Activated naive CD4-positive, alpha-beta T cell treated with anti-CD3 and anti-CD28 coated beads, Interleukin-2, amount 50 U/mL, for 24 hours (primary cell): ENCODE results near the gene PROSER1.
A peak's percentile ranks its signal among the peaks of the same experiment; 100 is the strongest.
"Not testable (repeated sequence)": the region's sequence is repeated elsewhere in the genome, so short reads cannot be mapped to it uniquely, and the experiment has no call there.

Source experiments
- H3K27ac Mint-ChIP-seq: one replicate; pipeline ENCODE4 v1.8.0; 2021; ENCODE audit warnings: mild to moderate bottlenecking, mixed read lengths
- H3K27me3 Mint-ChIP-seq: one replicate; pipeline ENCODE4 v1.8.0; 2021; ENCODE audit warnings: mixed read lengths
- H3K36me3 Mint-ChIP-seq: one replicate; pipeline ENCODE4 v1.8.0; 2021; ENCODE audit warnings: mixed read lengths
- H3K4me1 Mint-ChIP-seq: one replicate; pipeline ENCODE4 v1.8.0; 2021; ENCODE audit warnings: mixed read lengths
- H3K4me3 Mint-ChIP-seq: one replicate; pipeline ENCODE4 v1.8.0; 2021; ENCODE audit warnings: mild to moderate bottlenecking, mixed read lengths
- H3K9me3 Mint-ChIP-seq: one replicate; pipeline ENCODE4 v1.8.0; 2021; ENCODE audit warnings: mixed read lengths

The PROSER1 gene

GRCh38 chr13:39037880-39038568 is at the start of gene PROSER1, which contains the start of gene NHLRC3:
Gene PROSER1, minus strand, starts transcription at chr13:39038089. Its CDS starts 847 bp downstream, at chr13:39037242.
Gene NHLRC3, plus strand, starts transcription at chr13:39038456. Its CDS starts 184 bp downstream, at chr13:39038640.
- Mint-ChIP-seq H3K4me3 (peak within 1 kb of the TSS; percentile 96), H3K27ac (peak within 1 kb of the TSS; percentile 99), H3K9me3 (no peaks in the 10 kb centered on the region), H3K36me3 (peaks cover 2% of the 10 kb centered on the region), H3K4me1 (peaks cover 46% of the 10 kb centered on the region), H3K27me3 (no peaks in the 10 kb centered on the region)

- not testable (repeated sequence) for H3K36me3 Mint-ChIP-seq, H3K4me3 Mint-ChIP-seq, H3K4me1 Mint-ChIP-seq, H3K27me3 Mint-ChIP-seq, H3K9me3 Mint-ChIP-seq, H3K27ac Mint-ChIP-seq
These were observed 48.5 kb upstream of the PROSER1 start for GRCh38 chr13:39086251-39086945.

- no peaks in the 10 kb centered on the region for H3K4me1 Mint-ChIP-seq
- peaks cover 35% of the 10 kb centered on the region for H3K27me3 Mint-ChIP-seq
- no peak overlapping the region for H3K27ac Mint-ChIP-seq
- H3K36me3 Mint-ChIP-seq, result no peaks in the 10 kb centered on the region
- H3K4me3 Mint-ChIP-seq, result no peak overlapping the region
- H3K9me3 Mint-ChIP-seq, result peaks cover 9% of the 10 kb centered on the region
These were observed 36.1 kb upstream of the PROSER1 start for GRCh38 chr13:39073983-39074382.

- H3K27ac Mint-ChIP-seq, result no peak overlapping the region
- no peaks in the 10 kb centered on the region for H3K4me1 Mint-ChIP-seq
- H3K36me3 Mint-ChIP-seq, result no peaks in the 10 kb centered on the region
These were observed 35.0 kb upstream of the PROSER1 start for GRCh38 chr13:39072842-39073241.

GRCh38 chr13:39062004-39062403 is 24.1 kb upstream of the PROSER1 start:
- peaks cover 26% of the 10 kb centered on the region for H3K4me1 Mint-ChIP-seq

More at GRCh38 chr13:39072842-39073241, 35.0 kb upstream of the PROSER1 start:
- Mint-ChIP-seq H3K27me3 (peaks cover 35% of the 10 kb centered on the region), H3K4me3 (no peak overlapping the region), H3K9me3 (peaks cover 9% of the 10 kb centered on the region)

GRCh38 chr13:39058040-39058439 is 20.2 kb upstream of the PROSER1 start:
- no peaks in the 10 kb centered on the region for H3K9me3 Mint-ChIP-seq
- no peaks in the 10 kb centered on the region for H3K27me3 Mint-ChIP-seq
- H3K27ac Mint-ChIP-seq, result no peak overlapping the region
- peaks cover 36% of the 10 kb centered on the region for H3K4me1 Mint-ChIP-seq
- peaks cover 16% of the 10 kb centered on the region for H3K36me3 Mint-ChIP-seq
- H3K4me3 Mint-ChIP-seq, result no peak overlapping the region

More at GRCh38 chr13:39062004-39062403, 24.1 kb upstream of the PROSER1 start:
- no peak overlapping the region for H3K4me3 Mint-ChIP-seq
- H3K27ac Mint-ChIP-seq, result no peak overlapping the region
- no peaks in the 10 kb centered on the region for H3K27me3 Mint-ChIP-seq
- H3K9me3 Mint-ChIP-seq, result peaks cover 5% of the 10 kb centered on the region
- H3K36me3 Mint-ChIP-seq, result peaks cover 22% of the 10 kb centered on the region

- Mint-ChIP-seq H3K9me3 (no peaks in the 10 kb centered on the region), H3K27ac (no peak overlapping the region), H3K4me1 (peaks cover 36% of the 10 kb centered on the region), H3K36me3 (peaks cover 14% of the 10 kb centered on the region), H3K4me3 (no peak overlapping the region), H3K27me3 (no peaks in the 10 kb centered on the region)
These were observed 18.1 kb upstream of the PROSER1 start for GRCh38 chr13:39056018-39056417.

- peaks cover 28% of the 10 kb centered on the region for H3K4me1 Mint-ChIP-seq
- no peaks in the 10 kb centered on the region for H3K9me3 Mint-ChIP-seq
- H3K27me3 Mint-ChIP-seq, result no peaks in the 10 kb centered on the region
- H3K36me3 Mint-ChIP-seq, result peaks cover 3% of the 10 kb centered on the region
- H3K4me3 Mint-ChIP-seq, result no peak overlapping the region
- H3K27ac Mint-ChIP-seq, result no peak overlapping the region
These were observed 16.2 kb upstream of the PROSER1 start for GRCh38 chr13:39054112-39054511.

GRCh38 chr13:39052944-39053343 is 15.1 kb upstream of the PROSER1 start:
- no peaks in the 10 kb centered on the region for H3K27me3 Mint-ChIP-seq
- no peak overlapping the region for H3K4me3 Mint-ChIP-seq
- H3K4me1 Mint-ChIP-seq, result peaks cover 20% of the 10 kb centered on the region
- peaks cover 5% of the 10 kb centered on the region for H3K36me3 Mint-ChIP-seq
- no peak overlapping the region for H3K27ac Mint-ChIP-seq
- H3K9me3 Mint-ChIP-seq, result no peaks in the 10 kb centered on the region

GRCh38 chr13:39051157-39051556 is 13.3 kb upstream of the PROSER1 start:
- Mint-ChIP-seq H3K9me3 (no peaks in the 10 kb centered on the region), H3K27me3 (no peaks in the 10 kb centered on the region), H3K27ac (no peak overlapping the region)

GRCh38 chr13:39049274-39049673 is 11.4 kb upstream of the PROSER1 start:
- Mint-ChIP-seq H3K9me3 (no peaks in the 10 kb centered on the region), H3K4me3 (no peak overlapping the region), H3K27ac (peak overlapping the region; percentile 32), H3K36me3 (peaks cover 2% of the 10 kb centered on the region), H3K27me3 (no peaks in the 10 kb centered on the region), H3K4me1 (peaks cover 8% of the 10 kb centered on the region)

More at GRCh38 chr13:39051157-39051556, 13.3 kb upstream of the PROSER1 start:
- H3K4me1 Mint-ChIP-seq, result peaks cover 10% of the 10 kb centered on the region
- H3K4me3 Mint-ChIP-seq, result no peak overlapping the region
- H3K36me3 Mint-ChIP-seq, result peaks cover 5% of the 10 kb centered on the region

- peaks cover 3% of the 10 kb centered on the region for H3K4me1 Mint-ChIP-seq
- no peaks in the 10 kb centered on the region for H3K9me3 Mint-ChIP-seq
- no peaks in the 10 kb centered on the region for H3K27me3 Mint-ChIP-seq
- no peak overlapping the region for H3K27ac Mint-ChIP-seq
- no peak overlapping the region for H3K4me3 Mint-ChIP-seq
- H3K36me3 Mint-ChIP-seq, result peaks cover 2% of the 10 kb centered on the region
These were observed 10.9 kb upstream of the PROSER1 start for GRCh38 chr13:39048806-39049205.

GRCh38 chr13:39047560-39047959 is 9.7 kb upstream of the PROSER1 start:
- H3K4me1 Mint-ChIP-seq, result peaks cover 3% of the 10 kb centered on the region
- peaks cover 2% of the 10 kb centered on the region for H3K36me3 Mint-ChIP-seq
- no peak overlapping the region for H3K4me3 Mint-ChIP-seq
- H3K9me3 Mint-ChIP-seq, result no peaks in the 10 kb centered on the region
- H3K27ac Mint-ChIP-seq, result no peak overlapping the region
- H3K27me3 Mint-ChIP-seq, result no peaks in the 10 kb centered on the region

- no peak overlapping the region for H3K4me3 Mint-ChIP-seq
- H3K27me3 Mint-ChIP-seq, result no peaks in the 10 kb centered on the region
- peaks cover 4% of the 10 kb centered on the region for H3K36me3 Mint-ChIP-seq
- H3K4me1 Mint-ChIP-seq, result peaks cover 17% of the 10 kb centered on the region
- H3K9me3 Mint-ChIP-seq, result no peaks in the 10 kb centered on the region
- H3K27ac Mint-ChIP-seq, result no peak overlapping the region
These were observed 6.6 kb upstream of the PROSER1 start for GRCh38 chr13:39044536-39044935.

- peaks cover 24% of the 10 kb centered on the region for H3K4me1 Mint-ChIP-seq
- H3K36me3 Mint-ChIP-seq, result peaks cover 2% of the 10 kb centered on the region
- H3K27ac Mint-ChIP-seq, result peak overlapping the region; percentile 23
- H3K27me3 Mint-ChIP-seq, result no peaks in the 10 kb centered on the region
- H3K9me3 Mint-ChIP-seq, result no peaks in the 10 kb centered on the region
- H3K4me3 Mint-ChIP-seq, result peak overlapping the region; percentile 49
These were observed 2.3 kb upstream of the PROSER1 start for GRCh38 chr13:39040206-39040605.

GRCh38 chr13:39039041-39039440 is 1.2 kb upstream of the PROSER1 start:
- Mint-ChIP-seq H3K4me1 (peaks cover 36% of the 10 kb centered on the region), H3K27ac (peak overlapping the region; percentile 8), H3K4me3 (peak overlapping the region; percentile 96), H3K9me3 (no peaks in the 10 kb centered on the region), H3K27me3 (no peaks in the 10 kb centered on the region), H3K36me3 (peaks cover 2% of the 10 kb centered on the region)
